Measurements from ENCODE around the gene OR8U1. TPM values are rescaled to one million over a fixed set of nuclear protein-coding genes. Genes with fewer than 3 reads are reported as not detected.

The OR8U1 gene
- total and polyA plus RNA-seq, 2 of the 8 experiments (the other 6 are each of a cell fraction or from before 2014, with no cell fraction given), result not detected

DNA sequence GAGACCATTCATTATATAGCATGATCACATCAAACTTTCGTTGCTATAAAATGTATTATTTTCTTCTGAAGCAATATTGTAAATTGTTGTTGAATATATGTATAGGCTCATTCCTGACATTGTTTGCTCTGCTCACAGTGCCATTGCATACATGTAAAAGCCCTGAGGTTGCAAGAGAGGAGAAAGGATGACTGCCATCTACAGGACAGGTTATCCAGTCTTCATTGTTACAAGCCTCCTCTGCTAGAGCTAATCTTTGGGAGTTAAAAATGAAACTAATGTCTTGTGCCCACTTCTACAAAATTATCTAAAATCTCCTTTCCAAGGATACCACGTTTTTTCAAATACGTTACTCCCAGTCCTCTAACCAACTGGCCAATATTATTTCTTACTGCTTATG lies 20.6 kb downstream of the OR8U1 start:
- FAIRE-seq, result peak; percentile 52
- no peak overlapping the region for H2BK120ac ChIP-seq (replicated peaks; ENCODE audit: low read depth, low read length)
- H3K4me2 ChIP-seq (ENCODE audit: insufficient read depth in 1 of 2, low read depth in 2 of 2, low read length in 2 of 2), result no peak overlapping the region
- H4K5ac ChIP-seq (ENCODE audit: insufficient read length, low read depth, low read length), result no peak overlapping the region
- WGBS, 2 experiments (ENCODE audit: extremely low coverage in 1 of 2, insufficient coverage in 1 of 2, insufficient read length in 1 of 2, insufficient replicate concordance in 2 of 2, low coverage in 1 of 2, low lambda C conversion rate in 2 of 2, missing lambda C conversion rate in 1 of 2), result 46% methylated on average over 3 of the region's 3 CpGs; no CpG with 5 or more reads in 1 of the 2 experiments
- H4K20me1 ChIP-seq (replicated peaks in 1 of 2; ENCODE audit: control insufficient read depth in 1 of 2, insufficient read depth in 2 of 2, low read length in 2 of 2), result no peaks in the 10 kb centered on the region
- no peak for TF ChIP-seq SUZ12 (IDR thresholded peaks at IDR 0.05; ENCODE audit: low read length)
- TF ChIP-seq, protein P1, sequence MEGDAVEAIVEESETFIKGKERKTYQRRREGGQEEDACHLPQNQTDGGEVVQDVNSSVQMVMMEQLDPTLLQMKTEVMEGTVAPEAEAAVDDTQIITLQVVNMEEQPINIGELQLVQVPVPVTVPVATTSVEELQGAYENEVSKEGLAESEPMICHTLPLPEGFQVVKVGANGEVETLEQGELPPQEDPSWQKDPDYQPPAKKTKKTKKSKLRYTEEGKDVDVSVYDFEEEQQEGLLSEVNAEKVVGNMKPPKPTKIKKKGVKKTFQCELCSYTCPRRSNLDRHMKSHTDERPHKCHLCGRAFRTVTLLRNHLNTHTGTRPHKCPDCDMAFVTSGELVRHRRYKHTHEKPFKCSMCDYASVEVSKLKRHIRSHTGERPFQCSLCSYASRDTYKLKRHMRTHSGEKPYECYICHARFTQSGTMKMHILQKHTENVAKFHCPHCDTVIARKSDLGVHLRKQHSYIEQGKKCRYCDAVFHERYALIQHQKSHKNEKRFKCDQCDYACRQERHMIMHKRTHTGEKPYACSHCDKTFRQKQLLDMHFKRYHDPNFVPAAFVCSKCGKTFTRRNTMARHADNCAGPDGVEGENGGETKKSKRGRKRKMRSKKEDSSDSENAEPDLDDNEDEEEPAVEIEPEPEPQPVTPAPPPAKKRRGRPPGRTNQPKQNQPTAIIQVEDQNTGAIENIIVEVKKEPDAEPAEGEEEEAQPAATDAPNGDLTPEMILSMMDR (IDR thresholded peaks at IDR 0.05; ENCODE audit: control extremely low read depth in 1 of 3, insufficient read depth in 1 of 3, low read depth in 1 of 3, low read length in 3 of 3), result peak in 2 of 3 experiments; percentile 34 to 55; a peak in 3 of 4 replicates
- peak; percentile 53 to 56 for TF ChIP-seq RAD21 (IDR thresholded peaks at IDR 0.05 in 1 of 2, conservative IDR thresholded peaks at IDR 0.05 in 1 of 2; ENCODE audit: low read depth in 2 of 2, low read length in 2 of 2)
- CTCF ChIA-PET (ENCODE audit: partially characterized antibody), result interaction anchor here (0.6 to 2.0 kb wide), 7 partner anchors 11 to 384 kb away, joined by 3 to 6 read pairs (median 3); a partner anchor contains a TSS
- no peak overlapping the region for H2AFZ ChIP-seq (ENCODE audit: low read length)
- H2AK5ac ChIP-seq (ENCODE audit: low read depth, low read length), result no peak overlapping the region
- H3K27ac ChIP-seq (ENCODE audit: low read depth, low read length), result no peak overlapping the region
- POLR2A ChIA-PET (ENCODE audit: partially characterized antibody), result no interaction called here
- H2BK12ac ChIP-seq (ENCODE audit: low read depth, low read length), result no peak overlapping the region
- H3K56ac ChIP-seq (replicated peaks; ENCODE audit: insufficient read length, low read depth, low read length), result no peak overlapping the region
- H3K27me3 ChIP-seq (replicated peaks in 1 of 4; ENCODE audit: control insufficient read depth in 3 of 4, extremely low read depth in 1 of 4, insufficient read depth in 3 of 4, low read length in 3 of 4), result no peaks in the 10 kb centered on the region
- H3K14ac ChIP-seq (ENCODE audit: insufficient read length), result no peak overlapping the region
- H4K8ac ChIP-seq (ENCODE audit: extremely low read depth, insufficient read depth, low read length), result no peak overlapping the region
- no peak overlapping the region for H4K91ac ChIP-seq (replicated peaks; ENCODE audit: insufficient read length, low read length)
- no peaks in the 10 kb centered on the region for H3K79me1 ChIP-seq (ENCODE audit: low read depth, low read length)
- H3K79me2 ChIP-seq (ENCODE audit: control insufficient read depth in 1 of 2, insufficient read depth in 2 of 2, low read length in 2 of 2), result no peaks in the 10 kb centered on the region
- no peaks in the 10 kb centered on the region for H3K23me2 ChIP-seq (ENCODE audit: low read depth, low read length)
- H2BK5ac ChIP-seq (ENCODE audit: low read depth, low read length), result no peak overlapping the region
- H2BK20ac ChIP-seq (ENCODE audit: low read length), result no peak overlapping the region
- H3K9me3 ChIP-seq (ENCODE audit: insufficient read depth in 2 of 2, low read depth in 1 of 2, low read length in 1 of 2), result no peaks in the 10 kb centered on the region
- no peak overlapping the region for H3K23ac ChIP-seq (ENCODE audit: insufficient read length)
- no peaks in the 10 kb centered on the region for H3K36me3 ChIP-seq (ENCODE audit: control insufficient read depth in 2 of 4, insufficient read depth in 4 of 4, low read length in 3 of 4)
- no peak overlapping the region for H3K18ac ChIP-seq (ENCODE audit: extremely low read depth, low read length)
- H2BK15ac ChIP-seq (ENCODE audit: low read length), result no peak overlapping the region
- no peak overlapping the region for H3K4ac ChIP-seq (replicated peaks; ENCODE audit: insufficient read length, low read depth, low read length)
- no peaks in the 10 kb centered on the region for H3K4me1 ChIP-seq (replicated peaks in 1 of 4; ENCODE audit: control insufficient read depth in 3 of 4, insufficient read depth in 4 of 4, low read length in 3 of 4)
- no peak overlapping the region for H3K9ac ChIP-seq (replicated peaks in 1 of 4; ENCODE audit: extremely low read depth in 1 of 4, low read depth in 3 of 4, low read length in 3 of 4)
- H3K4me3 ChIP-seq (ENCODE audit: extremely low read depth in 1 of 4, insufficient read depth in 2 of 4, low read depth in 3 of 4, low read length in 4 of 4), result no peak overlapping the region
- no peak for DNase-seq (ENCODE audit: low read depth in 1 of 2, low spot score in 2 of 2)

Data from H1 (cell line).